GM18873 (cell line): ENCODE measurements around the gene CXCR1.
"Not testable (repeated sequence)": the region's sequence is repeated elsewhere in the genome, so short reads cannot be mapped to it uniquely, and the experiment has no call there.

ENCODE experiments used
- ATAC-seq: cut with Tn5 transposase; IDR thresholded peaks from one replicate; pipeline ENCODE4 v1.9.1; 2021; ENCODE audit warnings: mild to moderate bottlenecking, moderate library complexity, moderate number of reproducible peaks; ENCODE audit not compliant: unreplicated experiment, low FRiP score

Gene CXCR1

GRCh38 chr2:218162814-218163213, 3.9 kb downstream of the CXCR1 start:
- ATAC-seq: no peak

DNA sequence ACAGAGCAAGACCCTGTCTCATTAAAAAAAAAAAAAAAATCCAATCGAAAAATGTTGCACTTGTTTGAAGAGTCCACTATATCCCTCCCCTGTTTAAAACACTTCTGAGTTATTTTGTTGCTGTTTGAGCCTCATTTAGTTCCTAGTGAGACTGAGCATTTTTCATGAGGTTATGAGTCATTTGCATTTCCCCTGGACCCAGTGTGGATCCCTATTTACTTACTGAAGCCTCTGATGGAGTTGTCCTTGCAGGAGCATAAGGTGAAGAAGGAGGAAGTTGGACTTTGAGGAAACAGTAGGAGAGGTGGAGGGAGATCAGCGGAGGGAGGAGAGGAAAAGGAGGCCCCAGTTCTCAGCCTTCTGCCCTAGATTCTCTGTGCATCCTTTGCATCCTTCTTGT, 5.1 kb downstream of the CXCR1 start:
- ATAC-seq: no peak

DNA sequence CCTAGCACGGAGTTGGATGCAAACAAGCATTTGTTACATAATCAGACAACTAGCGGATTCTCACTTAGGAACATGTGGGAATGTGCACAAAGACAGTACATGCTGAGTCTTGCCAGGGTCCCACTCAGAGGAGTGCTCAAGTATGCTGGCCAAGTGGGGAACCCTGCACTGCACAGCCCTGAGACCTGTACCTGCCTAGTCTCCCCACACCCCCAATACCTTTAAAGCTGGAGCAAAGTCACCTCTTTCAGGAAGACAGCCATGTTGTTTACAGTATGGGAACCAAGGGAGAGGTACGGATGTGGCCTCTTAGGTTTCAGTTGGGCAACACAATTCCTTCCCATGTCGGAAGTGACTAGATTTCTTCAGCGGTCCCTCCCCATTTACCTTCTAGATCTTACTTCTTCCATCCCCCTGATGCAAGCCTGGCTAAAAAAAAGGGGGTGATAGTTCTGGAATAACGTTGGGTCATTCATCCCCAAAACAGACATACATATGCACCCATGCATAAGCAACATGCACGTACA, 10.7 kb downstream of the CXCR1 start:
- no peak for ATAC-seq

GRCh38 chr2:218152777-218153176, 14.0 kb downstream of the CXCR1 start:
- ATAC-seq: no peak

DNA sequence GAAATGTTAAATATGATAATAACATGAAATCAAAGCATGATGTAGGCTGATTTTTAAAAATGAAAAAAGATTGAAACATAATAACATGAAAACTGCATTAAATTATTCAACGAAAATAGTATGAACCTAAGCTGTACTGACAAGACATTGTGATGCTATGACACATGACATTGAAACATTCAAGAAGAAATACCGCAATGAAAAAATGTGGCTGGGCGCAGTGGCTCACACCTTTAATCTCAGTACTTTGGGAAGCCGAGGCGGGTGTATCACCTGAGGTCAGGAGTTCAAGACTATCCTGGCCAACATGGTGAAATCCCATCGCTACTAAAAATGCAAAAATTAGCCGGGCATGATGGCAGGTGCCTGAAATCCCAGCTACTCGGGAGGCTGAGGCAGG, 14.6 kb downstream of the CXCR1 start:
- no peak for ATAC-seq

- no peak for ATAC-seq
Measured at GRCh38 chr2:218149848-218150440, 16.8 kb downstream of the CXCR1 start.

DNA sequence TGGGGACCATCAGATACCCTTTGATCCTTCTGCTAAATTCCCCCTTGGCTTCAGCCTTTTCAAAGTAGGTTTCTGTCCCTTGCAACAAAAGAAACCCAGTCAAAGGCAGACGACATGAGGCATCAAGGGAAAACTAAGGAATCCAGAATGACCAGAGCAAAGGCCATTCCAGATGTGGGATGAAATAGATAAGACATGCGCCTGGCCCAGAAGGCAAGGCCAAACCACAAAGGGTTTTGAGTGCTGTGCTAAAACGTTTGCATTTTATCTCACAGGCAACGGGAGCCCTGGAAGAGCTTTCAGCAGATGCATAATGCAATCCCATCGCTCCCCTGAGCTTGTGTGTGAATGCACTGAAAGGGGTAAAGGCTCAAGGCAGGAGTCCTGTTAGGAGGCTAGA, 17.7 kb downstream of the CXCR1 start:
- no peak for ATAC-seq

DNA sequence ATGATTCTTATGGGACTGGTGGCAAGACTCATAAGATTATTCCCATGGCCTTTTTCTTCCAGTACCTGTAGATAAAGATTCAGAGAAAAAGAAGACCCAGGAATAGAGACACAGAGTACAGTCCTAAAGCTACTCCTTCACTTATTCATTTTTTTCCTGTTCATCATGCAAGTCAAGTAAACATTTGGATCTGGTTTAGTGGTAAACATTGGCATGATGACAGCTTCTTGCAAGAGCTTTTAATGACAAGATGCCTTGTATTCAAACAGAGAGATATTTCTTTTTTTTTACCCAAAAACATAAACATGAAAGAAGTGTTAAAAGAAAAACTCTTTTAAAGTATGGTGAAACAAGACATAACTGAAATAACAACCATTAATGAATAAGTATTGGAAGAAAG, 20.7 kb downstream of the CXCR1 start:
- no peak for ATAC-seq

GRCh38 chr2:218145124-218145523, 21.6 kb downstream of the CXCR1 start:
- no peak for ATAC-seq

- ATAC-seq: no peak
Measured at GRCh38 chr2:218138047-218138446, 28.7 kb downstream of the CXCR1 start.

DNA sequence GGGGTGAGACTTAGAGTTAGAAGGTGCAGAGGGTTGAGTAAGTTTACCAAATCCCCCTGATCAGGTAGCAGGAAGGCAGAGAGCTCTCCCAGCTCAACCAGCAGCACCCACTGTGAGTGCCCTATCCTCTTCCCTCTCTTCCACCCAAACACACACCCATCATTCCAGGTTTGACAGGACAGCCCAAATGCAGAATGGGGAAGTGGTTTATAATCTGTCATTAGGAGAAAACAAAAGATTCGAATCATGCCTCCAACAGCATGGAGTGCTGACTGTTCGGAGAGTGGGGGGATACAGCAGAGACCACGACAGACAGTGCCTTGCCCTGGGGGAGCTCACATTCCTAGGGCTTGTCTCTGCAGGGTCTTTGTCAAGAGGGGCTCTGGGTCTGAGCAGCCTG, 29.2 kb downstream of the CXCR1 start:
- ATAC-seq: no peak

GRCh38 chr2:218130822-218131221, 35.9 kb downstream of the CXCR1 start:
- no peak for ATAC-seq

- no peak for ATAC-seq
Measured at GRCh38 chr2:218130377-218130776, 36.4 kb downstream of the CXCR1 start.

- ATAC-seq: no peak
Measured at GRCh38 chr2:218129458-218130135, 37.2 kb downstream of the CXCR1 start.

DNA sequence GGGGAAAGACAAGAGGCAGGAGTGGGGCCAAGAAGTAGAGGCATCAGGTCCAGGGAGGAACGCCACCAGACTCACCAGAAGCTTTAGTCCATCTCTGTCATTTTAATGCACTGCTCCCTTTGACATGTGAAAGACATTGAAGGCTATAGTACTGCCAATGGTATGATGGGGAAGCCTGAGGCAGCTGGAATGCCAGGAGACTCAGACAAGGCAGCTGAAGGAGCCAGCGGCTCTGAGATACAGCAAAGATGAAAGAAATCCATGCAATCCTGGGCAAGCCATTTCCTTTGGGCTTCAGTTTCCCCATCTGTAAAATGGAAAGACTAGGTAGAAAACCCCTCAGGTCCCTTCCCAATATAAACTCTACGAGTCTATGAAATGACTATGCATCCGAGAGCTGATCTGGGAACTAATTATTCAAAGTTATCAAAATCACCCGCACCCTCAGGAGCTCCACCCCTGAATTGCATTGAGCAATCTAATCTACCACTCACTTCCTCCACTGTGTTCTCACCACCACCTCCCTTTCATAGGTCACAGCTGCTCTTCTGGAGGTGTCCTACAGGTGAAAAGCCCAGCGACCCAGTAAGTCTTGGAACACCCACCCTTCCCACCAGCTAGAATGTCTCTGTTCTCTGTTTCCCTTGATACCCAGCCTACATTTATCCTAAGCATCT, 37.8 kb downstream of the CXCR1 start:
- no peak for ATAC-seq

GRCh38 chr2:218127929-218128455, 38.8 kb downstream of the CXCR1 start:
- ATAC-seq: no peak

- no peak for ATAC-seq
Measured at GRCh38 chr2:218125626-218126080, 41.1 kb downstream of the CXCR1 start, which contains the start of gene CXCR2. Gene CXCR2 (plus strand): TSS chr2:218126028. CDS start chr2:218134802, 8,774 bp downstream.

GRCh38 chr2:218125095-218125494, 41.7 kb downstream of the CXCR1 start:
- ATAC-seq: no peak

DNA sequence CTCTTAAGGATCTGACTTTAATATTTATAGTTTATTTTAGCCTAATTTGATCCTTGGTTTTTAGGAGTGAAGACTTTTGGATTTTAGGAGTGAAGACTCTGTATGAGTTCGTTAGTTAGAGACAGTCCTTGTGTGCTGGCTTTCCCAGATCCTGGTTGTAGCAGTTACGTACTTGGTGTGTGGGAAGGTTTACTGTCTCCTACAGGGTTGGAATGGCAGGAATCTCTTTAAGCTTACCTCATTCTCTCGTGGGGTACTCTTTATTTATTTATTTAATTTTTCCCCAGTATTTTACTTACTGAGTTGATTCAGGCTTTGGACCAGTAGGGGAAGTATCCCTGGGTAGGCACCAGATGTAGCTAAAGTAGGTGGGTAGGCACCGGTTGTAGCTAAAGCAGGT, 42.8 kb downstream of the CXCR1 start:
- no peak for ATAC-seq

DNA sequence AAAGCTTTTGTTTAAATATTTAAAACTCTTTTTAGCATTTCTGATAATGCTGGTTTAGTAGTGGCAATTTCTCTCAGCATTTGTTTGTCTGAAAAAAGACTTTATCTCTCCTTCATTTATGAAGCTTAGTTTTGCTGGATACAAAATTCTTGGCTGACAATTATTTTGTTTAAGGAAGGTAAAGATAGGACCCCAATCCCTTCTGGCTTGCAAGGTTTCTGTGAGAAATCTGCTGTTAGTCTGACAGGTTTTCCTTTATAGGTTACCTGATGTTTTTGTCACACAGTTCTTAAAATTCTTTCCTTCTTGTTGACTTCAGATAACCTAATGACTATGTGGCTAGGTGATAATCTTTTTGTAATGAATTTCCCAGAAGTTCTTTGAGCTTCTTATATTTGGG, 44.5 kb downstream of the CXCR1 start:
- ATAC-seq: not testable (repeated sequence)

- ATAC-seq: not testable (repeated sequence)
Measured at GRCh38 chr2:218121789-218122188, 45.0 kb downstream of the CXCR1 start.
